GM13976 (cell line): Measurements from ENCODE around the gene NGFR.

Source experiments
- DNase-seq: peaks from one replicate; pipeline ENCODE4 v3.0.0; 2012; ENCODE audit warnings: low spot score
- in situ Hi-C: fragments of 300-500 bp; cut with MboI; formaldehyde crosslinking; loops from one replicate; pipeline ENCODE4 v1.12.0; 2022; ENCODE audit warnings: low sequenced_read_pairs, mixed read lengths, inconsistent platforms; ENCODE audit not compliant: unreplicated experiment
- TF ChIP-seq, protein P1 (sequence below): IDR thresholded peaks from 2 replicates; pipeline ENCODE4 v1.5.1; 2012; ENCODE audit warnings: borderline replicate concordance, mild to moderate bottlenecking; ENCODE audit not compliant: insufficient read depth; ENCODE audit errors: extremely low read depth, missing control alignments, control extremely low read depth

The NGFR gene

DNA sequence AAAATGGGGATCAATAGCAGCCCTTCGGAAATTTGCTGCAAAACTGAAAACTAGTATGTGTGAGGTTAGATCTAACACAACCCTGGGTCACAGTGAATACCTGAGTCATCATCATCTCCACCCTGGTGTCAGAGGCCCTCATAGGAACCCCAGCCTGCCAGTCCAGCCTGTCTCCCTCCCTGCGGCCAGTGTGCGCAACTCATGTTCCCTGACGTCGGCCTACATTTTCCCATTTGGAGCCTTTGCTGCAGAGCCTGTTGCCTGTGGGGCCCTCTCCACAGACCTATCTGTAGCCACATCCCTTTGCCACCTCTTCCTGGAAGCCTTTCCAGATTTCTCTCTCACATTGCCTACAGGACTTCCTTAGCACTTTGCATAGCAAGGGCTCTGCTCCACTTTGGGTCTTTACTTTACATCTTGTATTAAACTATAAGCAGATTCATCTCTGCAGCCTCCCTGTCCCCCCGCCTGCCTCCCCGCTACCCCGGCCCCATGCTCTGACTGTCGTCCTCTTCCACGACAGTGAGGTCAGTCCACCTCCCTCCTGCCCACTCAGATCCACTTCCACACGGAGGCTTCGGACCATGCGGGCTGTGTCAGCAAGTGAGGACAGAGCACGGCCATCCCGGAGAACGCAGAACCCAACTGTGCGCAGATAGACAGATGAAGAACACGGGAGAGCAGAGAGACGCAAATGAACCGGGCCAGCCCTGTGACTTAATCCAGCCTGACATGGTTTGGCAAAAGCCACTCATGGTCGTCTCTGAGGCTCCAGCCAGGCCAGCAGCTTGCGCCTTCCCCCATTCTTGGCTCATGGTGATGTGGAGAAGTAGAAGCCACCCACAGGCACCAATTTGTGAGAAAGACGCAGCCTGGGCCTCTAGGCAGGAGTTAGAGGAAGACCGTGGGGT, 31.0 kb downstream of the NGFR start:
- in situ Hi-C loops: loop anchor here (25.0 kb wide), 1 partner anchor 214 kb away; no protein-coding TSS in a partner anchor
- TF ChIP-seq, protein P1, sequence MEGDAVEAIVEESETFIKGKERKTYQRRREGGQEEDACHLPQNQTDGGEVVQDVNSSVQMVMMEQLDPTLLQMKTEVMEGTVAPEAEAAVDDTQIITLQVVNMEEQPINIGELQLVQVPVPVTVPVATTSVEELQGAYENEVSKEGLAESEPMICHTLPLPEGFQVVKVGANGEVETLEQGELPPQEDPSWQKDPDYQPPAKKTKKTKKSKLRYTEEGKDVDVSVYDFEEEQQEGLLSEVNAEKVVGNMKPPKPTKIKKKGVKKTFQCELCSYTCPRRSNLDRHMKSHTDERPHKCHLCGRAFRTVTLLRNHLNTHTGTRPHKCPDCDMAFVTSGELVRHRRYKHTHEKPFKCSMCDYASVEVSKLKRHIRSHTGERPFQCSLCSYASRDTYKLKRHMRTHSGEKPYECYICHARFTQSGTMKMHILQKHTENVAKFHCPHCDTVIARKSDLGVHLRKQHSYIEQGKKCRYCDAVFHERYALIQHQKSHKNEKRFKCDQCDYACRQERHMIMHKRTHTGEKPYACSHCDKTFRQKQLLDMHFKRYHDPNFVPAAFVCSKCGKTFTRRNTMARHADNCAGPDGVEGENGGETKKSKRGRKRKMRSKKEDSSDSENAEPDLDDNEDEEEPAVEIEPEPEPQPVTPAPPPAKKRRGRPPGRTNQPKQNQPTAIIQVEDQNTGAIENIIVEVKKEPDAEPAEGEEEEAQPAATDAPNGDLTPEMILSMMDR: no peak
- DNase-seq: no peak

DNA sequence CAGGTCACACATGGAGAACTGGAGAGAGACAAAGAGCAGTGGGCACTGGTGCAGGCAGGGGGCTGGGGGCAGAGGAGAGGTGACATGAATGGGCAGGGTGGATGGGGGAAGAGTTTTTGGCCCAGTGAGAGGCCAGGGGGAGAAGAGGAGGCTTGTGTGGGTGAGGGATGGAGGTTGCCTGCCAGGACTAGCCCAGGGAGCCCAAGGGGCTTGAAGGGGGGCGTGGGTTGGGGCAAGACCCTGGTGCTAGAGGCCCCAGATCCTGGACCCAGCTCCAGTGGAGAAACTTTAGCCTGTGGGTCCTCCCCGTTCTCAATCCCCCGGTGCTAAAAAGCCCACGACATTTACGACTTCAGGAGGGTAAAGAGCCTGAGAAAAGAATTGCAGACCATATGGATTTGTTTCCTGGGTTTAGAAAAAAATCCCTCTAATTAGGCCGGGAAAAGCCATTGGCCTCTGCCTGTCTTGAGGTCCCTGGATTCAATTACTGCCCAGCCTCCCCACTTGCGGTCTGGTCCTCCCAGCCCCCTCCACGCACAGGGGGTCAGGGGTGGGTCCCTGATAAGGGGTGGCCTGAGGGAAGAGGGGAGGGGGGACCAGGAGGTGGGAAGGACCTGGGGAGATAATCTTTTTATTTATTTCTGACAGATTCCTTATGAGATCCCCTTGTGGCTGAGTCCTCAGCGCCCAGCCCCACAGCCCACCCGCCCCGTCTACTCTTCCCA, 33.0 kb downstream of the NGFR start:
- in situ Hi-C loops: loop anchor here (25.0 kb wide), 1 partner anchor 216 kb away; no protein-coding TSS in a partner anchor
- DNase-seq: no peak
- TF ChIP-seq, protein P1: no peak

DNA sequence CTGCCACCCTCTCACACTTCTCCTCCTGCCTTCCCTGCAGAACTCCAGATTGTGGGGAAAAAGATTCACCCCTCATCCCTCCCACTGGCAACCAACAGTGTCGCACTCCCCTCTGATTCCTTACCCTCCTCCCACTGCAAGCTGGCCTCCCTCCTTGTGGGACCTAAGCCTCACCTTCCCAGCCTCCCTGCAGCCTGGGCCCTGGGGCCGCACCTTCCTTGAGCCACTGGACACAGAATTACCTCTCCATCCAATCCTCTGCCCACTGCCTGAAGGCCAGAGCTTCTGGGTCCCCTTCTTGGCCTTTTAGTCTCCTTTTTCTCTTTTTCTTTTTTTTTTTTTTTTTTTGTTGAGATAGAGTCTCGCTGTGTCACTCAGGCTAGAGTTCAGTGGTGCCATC, 33.9 kb downstream of the NGFR start:
- TF ChIP-seq, protein P1: no peak
- no peak for DNase-seq
- in situ Hi-C loops: loop anchor here (25.0 kb wide), 1 partner anchor 217 kb away; no protein-coding TSS in a partner anchor

DNA sequence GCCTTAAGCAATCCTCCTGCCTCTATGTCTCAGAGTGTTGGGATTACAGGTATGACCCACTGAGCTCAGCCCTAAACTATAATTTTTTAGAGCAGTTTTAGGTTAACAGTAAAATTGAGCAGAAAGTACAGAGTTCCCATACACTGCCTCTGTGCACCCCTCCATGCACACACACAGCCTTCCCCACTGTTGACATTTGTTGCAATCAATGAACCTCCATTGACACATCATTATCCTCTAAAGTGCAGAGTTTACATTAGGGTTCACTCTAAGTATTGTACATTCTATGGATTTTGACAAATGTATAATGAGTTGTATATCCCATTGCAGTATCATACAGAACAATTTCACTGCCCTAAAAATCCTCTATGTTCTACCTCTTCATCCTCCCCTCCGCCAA, 35.0 kb downstream of the NGFR start:
- in situ Hi-C loops: loop anchor here (25.0 kb wide), 1 partner anchor 218 kb away; no protein-coding TSS in a partner anchor
- DNase-seq: no peak
- TF ChIP-seq, protein P1: no peak

DNA sequence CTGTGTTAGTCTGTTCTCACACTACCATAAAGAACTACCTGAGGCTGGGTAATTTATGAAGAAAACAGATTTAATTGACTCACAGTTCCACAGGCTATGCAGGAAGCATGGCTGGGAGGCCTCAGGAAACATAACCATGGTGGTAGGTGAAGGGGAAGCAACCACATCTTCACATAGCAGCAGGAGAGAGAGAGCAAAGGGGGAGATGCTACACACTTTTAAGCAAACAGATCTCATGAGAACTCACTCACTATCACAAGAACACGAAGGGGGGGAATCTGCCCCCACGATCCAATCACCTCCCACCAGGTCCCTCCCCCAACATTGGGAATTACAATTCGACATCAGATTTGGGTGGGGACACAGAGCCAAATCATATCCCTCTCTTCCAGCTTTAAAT, 48.8 kb downstream of the NGFR start:
- no peak for DNase-seq
- in situ Hi-C loops: loop anchor here (25.0 kb wide), 1 partner anchor 232 kb away; no protein-coding TSS in a partner anchor
- TF ChIP-seq, protein P1: no peak

DNA sequence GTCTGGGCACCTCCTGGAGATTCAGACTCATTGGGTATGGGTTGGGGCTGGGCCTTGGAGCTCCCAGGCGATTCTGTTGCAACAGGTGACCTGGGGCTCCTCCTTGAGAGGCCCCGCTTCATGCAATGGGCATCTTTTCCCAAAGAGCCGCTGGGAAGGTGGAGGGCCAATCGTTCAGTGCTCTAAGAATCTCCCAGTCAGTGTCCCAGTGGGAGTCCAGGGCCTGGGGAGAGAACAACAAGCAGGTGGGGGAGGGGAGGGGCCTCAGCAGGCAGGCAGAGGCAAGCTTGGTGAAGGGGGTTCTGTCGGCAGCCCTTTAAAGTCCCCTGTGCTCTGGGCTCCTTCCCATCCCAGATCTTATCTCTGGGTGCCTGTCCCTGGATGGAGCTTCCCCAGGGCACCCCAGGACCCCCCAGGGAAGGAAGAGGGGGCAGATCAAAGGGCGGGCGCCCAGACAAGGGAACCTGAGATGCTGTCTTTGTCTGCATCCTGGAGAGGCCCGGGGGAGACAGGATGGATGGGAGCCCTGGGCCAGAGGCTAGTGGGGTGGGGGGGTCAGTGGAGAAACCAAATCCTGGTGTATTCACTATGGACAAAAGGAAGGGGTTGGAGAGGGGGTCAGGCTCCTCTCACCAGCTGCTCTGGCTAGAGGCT, 50.0 kb downstream of the NGFR start:
- TF ChIP-seq, protein P1: no peak
- in situ Hi-C loops: loop anchor here (25.0 kb wide), 1 partner anchor 233 kb away; no protein-coding TSS in a partner anchor
- no peak for DNase-seq
